ENCODE data around the gene MAGI1. TPM values are rescaled to one million over a fixed set of nuclear protein-coding genes. Genes with fewer than 3 reads are reported as not detected.
A peak's percentile ranks its signal among the peaks of the same experiment; 100 is the strongest.
"Not testable (repeated sequence)": the region's sequence is repeated elsewhere in the genome, so short reads cannot be mapped to it uniquely, and the experiment has no call there.

MAGI1 gene
- total RNA-seq, 1 experiment from 2014 or later: 0.93 TPM

DNA sequence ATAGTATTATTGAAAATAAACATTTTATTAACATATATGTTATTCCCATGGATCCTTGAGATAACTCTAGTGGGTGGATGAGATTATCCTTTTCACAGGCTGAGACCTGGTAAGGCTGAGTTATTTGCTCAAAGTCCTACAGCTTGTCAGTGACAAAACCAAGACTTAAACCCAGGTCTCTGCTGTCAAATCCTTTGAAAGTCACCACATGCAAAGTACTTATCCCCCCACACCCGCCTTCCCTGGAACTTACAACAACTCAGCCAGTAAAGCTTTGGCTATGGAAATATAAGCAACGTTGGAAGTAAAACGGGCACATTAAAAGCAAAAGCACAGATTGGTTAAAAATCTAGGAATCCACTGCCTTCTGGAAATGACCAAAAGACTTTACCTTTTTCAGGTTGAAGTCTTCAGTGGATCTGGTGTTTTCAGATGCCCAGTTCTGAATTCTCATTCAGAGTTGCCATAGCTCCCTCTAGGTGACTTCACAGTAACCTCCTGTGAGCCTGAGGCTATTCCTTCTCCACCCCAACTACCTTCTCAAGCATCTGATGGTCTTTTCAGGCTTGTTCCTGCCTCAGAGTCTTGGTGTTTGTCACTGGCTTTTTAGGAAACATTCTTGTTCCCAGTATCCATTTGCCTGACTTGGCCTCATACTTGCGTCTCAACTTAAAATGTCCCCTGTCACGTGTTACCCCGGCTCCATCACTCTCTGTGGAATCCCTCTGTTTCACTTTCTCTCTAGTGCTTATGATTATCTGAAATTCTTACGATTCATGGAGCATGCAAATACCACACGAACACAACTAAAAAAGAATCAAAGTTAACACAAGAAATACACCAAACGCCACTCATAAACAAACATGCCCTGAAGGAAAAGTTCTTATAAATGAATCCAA is 131.2 kb downstream of the MAGI1 start:
- no peak for DNase-seq (ENCODE audit: low spot score)

- no peak for DNase-seq (ENCODE audit: low spot score)
Observed at GRCh38 chr3:65905771-65906170, 132.9 kb downstream of the MAGI1 start.

DNA sequence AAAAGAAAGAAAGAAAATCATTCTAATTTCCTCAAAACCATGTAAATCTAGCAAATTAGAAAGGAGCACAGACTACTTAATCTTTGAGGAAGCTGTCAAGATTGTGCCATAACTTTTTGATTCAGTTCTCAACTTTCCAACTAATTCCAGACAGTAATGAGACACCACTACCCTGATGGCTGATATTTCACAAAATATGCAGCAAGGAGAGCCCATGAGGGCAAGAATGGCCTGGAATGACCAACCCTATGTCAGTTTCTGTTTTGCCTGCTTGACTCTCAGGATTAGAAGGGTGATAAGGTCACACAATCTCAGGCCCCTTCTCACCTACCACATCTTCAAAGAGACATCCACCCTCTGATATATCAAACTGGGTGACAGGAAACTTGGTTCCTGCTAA is 134.7 kb downstream of the MAGI1 start:
- no peak for DNase-seq (ENCODE audit: low spot score)

DNA sequence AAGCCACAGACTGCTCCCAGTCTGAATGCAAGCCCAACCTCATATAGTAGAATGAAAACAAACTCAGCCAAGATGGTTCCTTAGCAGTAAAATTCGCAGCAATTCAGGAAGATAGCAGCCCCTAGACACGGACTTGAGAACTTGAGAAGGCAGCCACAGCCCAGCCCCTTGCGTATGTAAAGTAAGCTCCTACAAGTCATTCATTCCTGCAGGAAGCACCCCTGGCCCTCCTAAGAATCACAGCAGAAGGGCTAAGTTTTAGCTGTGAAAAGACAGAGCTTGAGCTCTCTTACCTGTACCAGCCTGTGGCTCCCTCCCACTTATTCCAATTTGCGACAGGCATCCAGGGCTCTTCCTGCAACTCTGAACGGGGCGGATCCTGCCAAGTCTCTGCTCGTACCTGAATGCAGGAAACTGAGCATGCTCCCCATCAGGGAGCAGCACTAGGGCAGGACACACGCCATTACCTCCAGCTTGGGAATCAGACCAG is 136.4 kb downstream of the MAGI1 start:
- DNase-seq (ENCODE audit: low spot score): no peak

DNA sequence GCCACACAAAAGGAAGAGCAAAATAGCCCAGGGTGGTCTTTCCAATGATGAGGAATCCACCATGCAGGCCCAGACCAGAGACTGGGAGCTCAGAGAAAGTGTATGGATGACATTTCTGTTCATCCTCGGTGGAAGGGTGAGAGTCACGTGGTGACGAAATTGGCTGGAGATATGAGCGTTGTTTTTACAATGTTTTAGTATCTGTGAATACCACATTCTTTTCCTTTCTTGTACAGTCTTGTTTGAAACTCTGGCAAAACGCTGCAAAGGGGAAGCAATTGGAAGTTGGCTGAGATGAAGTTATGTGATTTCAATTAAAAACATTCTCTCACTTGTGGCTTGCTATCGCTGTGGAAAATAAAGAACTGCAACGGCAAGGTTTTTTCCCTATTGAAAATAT is 137.5 kb downstream of the MAGI1 start:
- DNase-seq (ENCODE audit: low spot score): no peak

DNA sequence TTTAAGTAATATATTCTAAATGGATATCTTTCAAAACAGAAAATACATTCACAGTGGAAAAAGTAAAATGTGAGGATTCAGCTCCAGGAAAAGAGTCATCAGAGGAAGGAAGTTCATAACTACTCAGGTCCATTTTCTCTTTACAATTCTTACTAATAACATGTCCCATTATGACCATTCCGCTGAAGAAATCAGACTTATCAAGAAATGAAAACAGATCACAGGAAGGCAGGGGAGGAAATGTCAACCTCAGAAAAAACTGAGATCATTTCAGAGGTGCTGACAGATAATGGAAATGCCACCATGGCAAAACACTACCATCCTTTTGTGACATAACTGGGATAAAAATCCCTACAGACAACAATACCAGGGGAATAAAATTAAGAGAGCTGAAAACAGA is 139.5 kb downstream of the MAGI1 start:
- no peak for DNase-seq (ENCODE audit: low spot score)

DNA sequence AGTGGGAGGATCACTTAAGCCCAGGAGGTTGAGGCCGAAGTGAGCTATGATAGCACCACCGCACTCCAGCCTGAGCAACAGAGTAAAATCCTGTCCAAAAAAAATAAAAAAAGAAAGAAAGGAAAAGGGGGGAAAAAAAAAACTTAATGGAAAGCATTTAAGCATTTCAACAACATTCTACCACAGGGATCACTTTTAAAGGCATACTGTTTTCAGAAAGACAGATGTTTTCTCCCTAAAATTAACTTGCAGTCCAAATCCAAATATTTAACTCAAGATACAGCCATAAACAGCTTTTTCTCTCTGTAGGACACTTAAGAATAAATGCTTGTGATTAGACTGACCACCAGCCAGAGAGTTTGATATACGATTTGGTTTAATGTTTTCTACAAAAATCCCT is 141.0 kb downstream of the MAGI1 start:
- DNase-seq (ENCODE audit: low spot score): no peak

DNA sequence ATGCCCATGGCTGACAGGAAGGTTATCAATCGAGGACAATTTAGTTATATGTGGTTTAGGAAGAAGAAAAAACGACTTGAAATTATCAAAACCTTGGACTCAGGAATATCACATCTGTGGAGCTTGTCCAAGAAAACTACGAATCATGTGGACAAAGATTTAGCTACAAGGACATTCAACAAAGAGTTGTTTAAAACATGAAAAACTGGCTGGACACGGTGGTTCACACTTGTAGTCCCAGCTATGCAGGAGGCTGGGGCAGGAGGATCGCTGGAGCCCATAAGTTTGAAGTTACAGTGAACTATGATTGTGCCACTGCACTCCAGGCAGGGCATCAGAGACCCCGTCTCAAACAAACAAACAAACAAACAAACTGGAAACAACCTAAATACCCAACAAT is 142.4 kb downstream of the MAGI1 start:
- DNase-seq (ENCODE audit: low spot score): no peak

DNA sequence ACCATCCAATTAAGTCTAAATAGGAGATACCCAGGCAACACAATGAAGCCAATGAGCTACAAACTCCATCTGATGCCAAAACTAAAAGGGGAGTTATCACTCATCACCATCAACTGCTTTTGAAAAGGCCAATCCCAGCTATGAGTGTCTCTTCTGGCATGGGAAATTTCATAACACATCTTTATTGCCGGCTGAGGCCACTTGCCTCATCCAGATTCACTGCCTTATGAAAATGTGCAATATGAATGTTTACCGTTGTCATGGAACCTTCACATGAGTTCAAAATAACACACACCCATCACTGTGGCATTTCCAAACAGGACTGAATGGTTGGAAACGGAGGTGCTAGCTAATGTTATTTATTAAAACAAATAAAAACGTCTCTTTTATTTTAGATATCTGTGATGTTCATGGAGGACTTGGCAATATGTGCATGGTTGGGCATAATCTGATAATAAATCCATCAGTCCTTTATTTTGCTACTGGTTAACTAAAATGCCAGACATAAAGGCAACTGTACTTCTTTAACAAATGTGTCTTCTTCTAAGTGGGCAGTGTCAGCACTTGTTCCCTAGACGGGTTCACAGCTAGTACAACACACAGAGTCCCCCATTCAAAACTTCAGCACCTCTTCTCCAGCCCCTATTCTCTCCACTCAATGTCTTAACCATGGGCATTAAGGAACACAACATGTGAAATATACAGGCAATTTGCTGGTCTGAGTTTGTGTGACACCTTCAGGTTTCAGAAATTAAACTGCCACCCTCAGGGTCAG is 143.9 kb downstream of the MAGI1 start:
- DNase-seq (ENCODE audit: low spot score): no peak

GRCh38 chr3:65894126-65894525 is 144.6 kb downstream of the MAGI1 start:
- no peak for DNase-seq (ENCODE audit: low spot score)

DNA sequence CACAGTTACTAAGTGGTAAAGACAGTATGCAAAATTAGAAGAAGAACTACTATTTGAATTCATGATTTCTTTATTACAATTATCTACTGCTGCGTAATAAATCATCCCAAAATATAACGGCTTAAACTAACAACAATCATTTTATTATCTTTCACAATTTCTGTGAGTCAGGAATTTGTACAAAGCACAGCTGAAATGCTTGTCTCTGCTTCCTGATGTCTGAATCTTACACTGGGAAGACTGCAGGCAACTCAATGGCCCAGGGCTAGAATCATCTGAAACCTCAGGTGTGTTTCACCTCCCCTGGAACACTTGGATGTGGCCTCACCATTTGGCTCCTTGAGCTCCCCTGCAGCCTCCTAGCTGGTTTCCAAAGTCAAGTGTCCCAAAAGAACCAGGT is 145.1 kb downstream of the MAGI1 start:
- DNase-seq (ENCODE audit: low spot score): no peak

DNA sequence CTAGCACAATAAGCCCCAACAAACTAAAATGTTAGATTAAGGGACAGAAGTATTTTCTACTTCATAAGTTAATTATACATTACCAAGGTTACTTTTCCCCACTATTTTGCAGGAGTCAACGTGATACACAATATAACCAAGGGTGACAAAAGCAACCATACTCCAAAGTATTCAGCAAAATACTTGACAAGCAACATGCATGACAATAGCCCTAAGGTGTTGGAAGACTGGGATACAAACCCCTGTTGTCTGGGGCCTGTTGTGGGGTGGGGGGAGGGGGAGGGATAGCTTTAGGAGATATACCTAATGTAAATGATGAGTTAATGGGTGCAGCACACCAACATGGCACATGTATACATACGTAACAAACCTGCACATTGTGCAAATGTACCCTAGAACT is 147.2 kb downstream of the MAGI1 start:
- DNase-seq (ENCODE audit: low spot score): not testable (repeated sequence)

DNA sequence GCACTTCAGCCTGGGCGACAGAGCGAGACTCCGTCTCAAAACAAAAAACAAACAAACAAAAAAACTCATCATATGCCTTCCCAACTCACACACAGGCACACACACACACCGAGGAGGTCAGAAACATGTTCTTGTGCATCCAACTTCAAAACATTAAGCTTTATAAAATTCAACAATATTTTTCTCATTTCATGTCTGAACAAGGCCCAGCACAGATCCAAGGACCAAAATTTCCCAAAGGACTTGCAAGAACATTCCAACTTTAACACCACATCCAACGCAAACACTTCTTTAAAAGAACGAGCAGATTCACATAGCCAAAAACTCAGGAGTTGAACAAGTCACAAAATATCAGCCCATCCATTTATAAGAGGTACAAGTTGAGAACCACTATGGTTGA is 148.4 kb downstream of the MAGI1 start:
- DNase-seq (ENCODE audit: low spot score): no peak

GRCh38 chr3:65889707-65890099 is 149.0 kb downstream of the MAGI1 start:
- no peak for DNase-seq (ENCODE audit: low spot score)

- DNase-seq (ENCODE audit: low spot score): peak; percentile 55
Observed at GRCh38 chr3:65888980-65889706, 149.6 kb downstream of the MAGI1 start.

DNA sequence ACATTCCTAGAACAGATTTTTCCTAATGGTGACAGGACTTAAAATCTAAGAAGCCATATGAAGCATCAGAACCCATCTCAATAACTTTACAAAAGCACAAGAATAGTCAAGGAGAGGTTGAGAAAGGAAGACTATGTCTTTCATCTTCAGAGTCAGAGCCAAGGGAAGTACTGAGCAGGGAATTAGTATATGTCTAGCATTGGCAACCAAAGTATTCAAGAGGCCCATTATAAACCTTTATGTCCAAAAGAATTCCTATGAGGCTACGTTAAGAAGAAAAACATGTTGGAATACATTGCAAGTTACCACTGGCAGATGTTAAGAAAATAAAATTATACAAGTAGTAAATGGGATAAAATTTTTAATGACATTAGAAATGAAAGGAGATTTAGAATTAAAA is 150.5 kb downstream of the MAGI1 start:
- no peak for DNase-seq (ENCODE audit: low spot score)

GRCh38 chr3:65886391-65886790 is 152.3 kb downstream of the MAGI1 start:
- no peak for DNase-seq (ENCODE audit: low spot score)

GRCh38 chr3:65884071-65884470 is 154.6 kb downstream of the MAGI1 start:
- no peak for DNase-seq (ENCODE audit: low spot score)

DNA sequence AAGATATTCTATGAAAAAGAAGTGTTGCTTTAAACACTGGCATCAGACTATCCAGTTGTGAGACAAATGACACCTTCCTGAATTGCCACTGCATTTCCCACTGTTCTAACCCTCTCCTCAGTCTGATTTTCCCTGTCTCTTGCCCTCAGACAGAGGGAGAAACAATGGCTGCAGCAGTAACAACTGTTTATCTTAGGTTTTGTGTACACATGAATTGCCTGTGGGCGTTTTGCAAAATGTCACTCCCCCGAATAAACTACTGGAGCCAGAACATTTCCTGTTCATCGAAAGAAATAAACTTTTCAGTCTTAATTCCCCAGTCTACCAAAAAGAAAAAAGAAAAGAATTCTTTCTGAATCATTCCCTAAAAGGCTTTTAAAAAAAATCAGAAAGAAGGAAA is 155.1 kb downstream of the MAGI1 start:
- DNase-seq (ENCODE audit: low spot score): peak; percentile 17

GRCh38 chr3:65880350-65880749 is 158.4 kb downstream of the MAGI1 start:
- DNase-seq (ENCODE audit: low spot score): no peak

- no peak for DNase-seq (ENCODE audit: low spot score)
Observed at GRCh38 chr3:65879372-65879771, 159.3 kb downstream of the MAGI1 start.

DNA sequence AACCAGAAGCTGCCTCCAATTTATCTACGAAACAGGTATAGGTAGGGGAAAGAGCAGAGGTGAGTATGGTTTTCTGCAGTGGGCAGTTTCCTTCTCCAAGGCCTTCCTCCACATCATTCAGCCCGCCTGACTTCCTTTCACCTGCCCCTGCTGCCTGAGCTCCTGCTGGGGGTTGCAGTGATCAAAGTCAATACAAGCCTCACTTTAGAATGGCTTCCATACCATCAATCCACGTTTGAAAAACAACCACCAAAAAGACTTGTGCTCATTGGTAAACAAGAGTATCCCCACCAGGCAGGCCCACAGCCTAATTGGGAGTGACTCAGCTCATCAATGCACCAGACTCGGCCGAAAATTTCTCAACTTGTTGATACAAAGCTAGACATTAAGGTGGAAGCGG is 159.9 kb downstream of the MAGI1 start:
- DNase-seq (ENCODE audit: low spot score): no peak

All from H4 (cell line).